Endothelial cell (in vitro differentiated cells): Measurements from ENCODE around the gene AGBL3. TPM values are rescaled to one million over a fixed set of nuclear protein-coding genes. Genes with fewer than 3 reads are reported as not detected.

Experiments
- DNase-seq: peaks from one replicate; pipeline ENCODE4 v3.0.0; 2021; ENCODE audit warnings: low spot score
- H3K27ac Mint-ChIP-seq: one replicate; pipeline ENCODE4 v1.8.0; 2021; ENCODE audit warnings: mixed read lengths, inconsistent platforms; ENCODE audit not compliant: unreplicated experiment
- H3K27me3 Mint-ChIP-seq: one replicate; pipeline ENCODE4 v1.8.0; 2021; ENCODE audit warnings: mild to moderate bottlenecking, moderate library complexity, mixed read lengths, inconsistent platforms; ENCODE audit not compliant: unreplicated experiment
- H3K36me3 Mint-ChIP-seq: one replicate; pipeline ENCODE4 v1.8.0; 2021; ENCODE audit warnings: mild to moderate bottlenecking, low read depth, mixed read lengths, inconsistent platforms; ENCODE audit not compliant: unreplicated experiment
- H3K4me1 Mint-ChIP-seq: one replicate; pipeline ENCODE4 v1.8.0; 2021; ENCODE audit warnings: mild to moderate bottlenecking, mixed read lengths, inconsistent platforms; ENCODE audit not compliant: unreplicated experiment
- H3K4me3 Mint-ChIP-seq: one replicate; pipeline ENCODE4 v1.8.0; 2021; ENCODE audit warnings: mild to moderate bottlenecking, mixed read lengths, inconsistent platforms; ENCODE audit not compliant: unreplicated experiment
- H3K9me3 Mint-ChIP-seq: one replicate; pipeline ENCODE4 v1.8.0; 2021; ENCODE audit warnings: mixed read lengths, inconsistent platforms; ENCODE audit not compliant: unreplicated experiment
- CTCF ChIP-seq: fragments of 200-600 bp; sonication (generic); IDR thresholded peaks from one replicate; pipeline ENCODE4 v1.5.0; 2021; ENCODE audit warnings: antibody characterized with exemption; ENCODE audit not compliant: unreplicated experiment
- total RNA-seq: library from RNA; stranded (reverse); fragmentation: NEBNext Ultra II Directional; extraction: Animal tissue kit (Norgen Biotek cat#: 25700); gene quantifications from one replicate; pipeline ENCODE4 v1.2.1, GENCODE V29; 2021; ENCODE audit not compliant: unreplicated experiment

The AGBL3 gene
- total RNA-seq, 1 donor from 2014 or later: 3.0 TPM

DNA sequence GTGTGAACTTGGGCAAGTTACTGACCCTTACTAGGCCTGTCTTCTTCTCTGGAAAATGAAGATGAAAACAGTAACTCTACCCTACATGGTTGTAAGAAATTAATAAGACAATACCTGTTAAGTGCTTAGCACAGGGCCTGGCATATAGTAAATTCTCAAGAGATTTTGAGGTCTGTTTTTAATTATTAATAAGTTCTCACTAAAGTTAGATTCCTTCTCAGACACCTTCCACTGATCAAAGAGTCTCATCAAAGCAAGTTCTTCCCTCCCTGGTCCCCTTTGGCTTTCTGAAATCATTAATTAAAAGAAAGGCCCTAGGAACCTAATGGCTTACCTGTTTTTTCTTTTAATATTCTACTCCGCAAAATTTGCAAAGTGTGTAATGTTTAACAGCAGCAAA lies 166.1 kb downstream of the AGBL3 start:
- DNase-seq: no peak
- no peak overlapping the region for H3K27ac Mint-ChIP-seq
- H3K9me3 Mint-ChIP-seq: peaks cover 5% of the 10 kb centered on the region
- peaks cover 9% of the 10 kb centered on the region for H3K4me1 Mint-ChIP-seq
- no peak overlapping the region for H3K4me3 Mint-ChIP-seq
- TF ChIP-seq CTCF: no peak
- H3K27me3 Mint-ChIP-seq: peaks cover 4% of the 10 kb centered on the region
- peaks cover 8% of the 10 kb centered on the region for H3K36me3 Mint-ChIP-seq

DNA sequence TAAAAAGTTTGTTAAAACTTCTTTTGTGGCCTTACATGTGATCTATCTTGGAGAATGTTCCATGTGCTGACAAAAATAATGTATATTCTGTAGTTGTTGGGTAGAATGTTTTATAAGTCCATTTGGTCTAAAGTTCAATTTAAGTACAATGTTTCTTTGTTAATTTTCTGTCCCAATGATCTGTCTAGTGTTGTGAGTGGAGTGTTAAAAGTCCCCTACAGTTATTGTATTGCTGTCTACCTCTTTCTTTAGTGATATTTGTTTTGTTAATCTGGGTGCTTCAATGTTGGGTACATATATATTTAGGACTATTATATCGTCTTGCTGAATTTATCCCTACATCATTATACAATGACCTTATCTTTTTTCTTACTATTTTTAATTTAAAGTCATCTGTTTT lies 168.4 kb downstream of the AGBL3 start:
- Mint-ChIP-seq H3K9me3 (peaks cover 5% of the 10 kb centered on the region), H3K27ac (no peak overlapping the region), H3K27me3 (peaks cover 6% of the 10 kb centered on the region), H3K36me3 (peaks cover 8% of the 10 kb centered on the region), H3K4me1 (peaks cover 8% of the 10 kb centered on the region), H3K4me3 (no peak overlapping the region)
- TF ChIP-seq CTCF: no peak
- DNase-seq: no peak

DNA sequence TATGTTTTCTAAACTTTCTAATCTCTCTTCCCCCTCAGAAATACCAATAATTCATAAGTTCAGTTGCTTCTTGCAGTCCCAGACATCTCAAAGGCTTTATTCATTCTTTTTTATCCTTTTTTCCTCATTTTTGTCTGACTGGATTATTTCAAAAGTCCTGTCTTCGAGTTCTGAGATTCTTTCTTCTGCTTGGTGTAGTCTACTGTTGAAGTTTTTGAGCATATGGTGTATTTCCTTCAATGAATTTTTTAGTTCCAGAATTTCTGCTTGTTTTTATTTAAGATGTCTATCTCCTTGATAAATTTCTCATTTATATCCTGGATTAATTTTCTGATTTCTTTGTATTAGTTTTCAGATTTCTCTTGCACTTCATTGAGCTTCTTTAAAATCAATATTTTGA lies 170.0 kb downstream of the AGBL3 start:
- Mint-ChIP-seq H3K4me1 (peaks cover 22% of the 10 kb centered on the region), H3K36me3 (peaks cover 8% of the 10 kb centered on the region), H3K4me3 (no peak overlapping the region), H3K9me3 (peaks cover 5% of the 10 kb centered on the region), H3K27me3 (peaks cover 6% of the 10 kb centered on the region), H3K27ac (no peak overlapping the region)
- TF ChIP-seq CTCF: no peak
- DNase-seq: no peak

DNA sequence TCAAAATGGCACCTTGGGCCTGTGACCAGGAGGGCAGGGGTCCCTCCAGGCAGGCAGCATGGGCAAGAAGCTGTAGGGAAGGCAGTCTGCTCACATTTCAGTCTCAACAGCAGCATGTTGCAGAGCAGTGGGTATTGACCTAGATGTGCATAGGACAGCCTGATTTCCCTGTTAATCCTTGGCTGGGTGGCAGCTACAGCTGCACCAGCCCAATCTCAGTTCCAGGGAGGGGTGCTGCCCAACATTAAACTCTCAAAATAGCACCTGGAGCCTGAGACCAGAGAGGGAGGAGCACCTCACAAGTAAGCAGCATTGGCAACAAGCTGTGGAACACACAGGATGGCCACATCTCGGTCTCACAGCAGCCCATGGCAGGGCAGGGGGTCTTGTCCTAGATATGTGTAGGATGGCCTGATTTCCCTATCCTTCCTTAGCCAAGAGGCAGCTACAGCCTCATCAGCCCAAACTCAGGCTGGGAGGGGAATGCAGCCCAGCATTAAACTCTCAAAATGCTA lies 171.9 kb downstream of the AGBL3 start:
- H3K4me1 Mint-ChIP-seq: peaks cover 28% of the 10 kb centered on the region
- peaks cover 11% of the 10 kb centered on the region for H3K9me3 Mint-ChIP-seq
- H3K4me3 Mint-ChIP-seq: no peak overlapping the region
- TF ChIP-seq CTCF: no peak
- no peak for DNase-seq
- H3K27me3 Mint-ChIP-seq: peaks cover 3% of the 10 kb centered on the region
- peaks cover 16% of the 10 kb centered on the region for H3K36me3 Mint-ChIP-seq
- H3K27ac Mint-ChIP-seq: no peak overlapping the region

DNA sequence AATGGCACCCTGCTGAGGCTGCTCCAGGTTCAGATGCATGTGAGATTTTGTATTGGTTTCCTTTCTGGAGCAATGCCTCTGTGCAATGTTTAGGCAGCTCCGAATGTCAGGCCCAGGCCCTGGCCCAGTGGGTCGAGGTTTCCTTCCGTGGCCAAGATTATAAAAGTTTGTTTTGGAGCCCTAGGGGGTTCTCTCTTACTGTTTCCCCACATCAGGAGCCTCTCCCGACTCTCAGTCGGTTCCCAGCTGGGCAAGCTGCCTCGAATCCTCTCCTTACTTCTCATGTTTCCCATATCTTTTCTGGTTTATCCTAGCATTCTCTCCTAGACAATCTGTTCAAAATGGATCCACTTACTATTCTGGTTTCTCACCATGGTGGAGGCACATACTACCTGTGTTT lies 172.6 kb downstream of the AGBL3 start:
- TF ChIP-seq CTCF: no peak
- no peak for DNase-seq
- Mint-ChIP-seq H3K27me3 (peaks cover 5% of the 10 kb centered on the region), H3K4me1 (peaks cover 28% of the 10 kb centered on the region), H3K36me3 (peaks cover 18% of the 10 kb centered on the region), H3K27ac (no peak overlapping the region), H3K4me3 (no peak overlapping the region), H3K9me3 (peaks cover 7% of the 10 kb centered on the region)
